ENCODE measurements around the gene DUSP18. TPM values are rescaled to one million over a fixed set of nuclear protein-coding genes. Genes with fewer than 3 reads are reported as not detected.

Gene DUSP18
- total RNA-seq, 1 donor from 2014 or later: 2.7 TPM

DNA sequence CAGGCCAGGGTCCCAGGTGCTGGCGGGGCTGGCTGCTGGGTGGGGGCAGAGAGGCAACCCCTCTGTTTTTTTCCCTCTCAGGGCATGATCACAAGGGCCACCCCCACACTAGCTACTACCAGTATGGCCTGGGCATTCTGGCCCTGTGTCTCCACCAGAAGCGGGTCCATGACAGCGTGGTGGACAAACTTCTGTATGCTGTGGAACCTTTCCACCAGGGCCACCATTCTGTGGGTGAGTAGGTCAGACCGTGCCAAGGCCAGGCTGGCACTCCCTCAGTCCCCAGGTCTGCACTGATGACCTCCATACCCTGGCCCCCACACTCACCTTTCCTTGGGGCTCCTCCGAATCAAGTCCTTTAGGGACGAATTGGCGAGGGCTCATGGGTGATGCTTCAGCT is 53.4 kb downstream of the DUSP18 start:
- H3K4me3 ChIP-seq: no peak overlapping the region
- intact Hi-C loops (cut with micrococcal nuclease): no loop called here
- TF ChIP-seq, protein P1, sequence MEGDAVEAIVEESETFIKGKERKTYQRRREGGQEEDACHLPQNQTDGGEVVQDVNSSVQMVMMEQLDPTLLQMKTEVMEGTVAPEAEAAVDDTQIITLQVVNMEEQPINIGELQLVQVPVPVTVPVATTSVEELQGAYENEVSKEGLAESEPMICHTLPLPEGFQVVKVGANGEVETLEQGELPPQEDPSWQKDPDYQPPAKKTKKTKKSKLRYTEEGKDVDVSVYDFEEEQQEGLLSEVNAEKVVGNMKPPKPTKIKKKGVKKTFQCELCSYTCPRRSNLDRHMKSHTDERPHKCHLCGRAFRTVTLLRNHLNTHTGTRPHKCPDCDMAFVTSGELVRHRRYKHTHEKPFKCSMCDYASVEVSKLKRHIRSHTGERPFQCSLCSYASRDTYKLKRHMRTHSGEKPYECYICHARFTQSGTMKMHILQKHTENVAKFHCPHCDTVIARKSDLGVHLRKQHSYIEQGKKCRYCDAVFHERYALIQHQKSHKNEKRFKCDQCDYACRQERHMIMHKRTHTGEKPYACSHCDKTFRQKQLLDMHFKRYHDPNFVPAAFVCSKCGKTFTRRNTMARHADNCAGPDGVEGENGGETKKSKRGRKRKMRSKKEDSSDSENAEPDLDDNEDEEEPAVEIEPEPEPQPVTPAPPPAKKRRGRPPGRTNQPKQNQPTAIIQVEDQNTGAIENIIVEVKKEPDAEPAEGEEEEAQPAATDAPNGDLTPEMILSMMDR (IDR thresholded peaks at IDR 0.05; ENCODE audit: borderline replicate concordance): no peak
- no peaks in the 10 kb centered on the region for H3K9me3 ChIP-seq (replicated peaks)
- peaks cover 74% of the 10 kb centered on the region for H3K36me3 ChIP-seq
- H3K27me3 ChIP-seq (ENCODE audit: low read depth): no peaks in the 10 kb centered on the region
- no peak for DNase-seq
- H3K27ac ChIP-seq (replicated peaks): no peak overlapping the region
- peaks cover 11% of the 10 kb centered on the region for H3K4me1 ChIP-seq

DNA sequence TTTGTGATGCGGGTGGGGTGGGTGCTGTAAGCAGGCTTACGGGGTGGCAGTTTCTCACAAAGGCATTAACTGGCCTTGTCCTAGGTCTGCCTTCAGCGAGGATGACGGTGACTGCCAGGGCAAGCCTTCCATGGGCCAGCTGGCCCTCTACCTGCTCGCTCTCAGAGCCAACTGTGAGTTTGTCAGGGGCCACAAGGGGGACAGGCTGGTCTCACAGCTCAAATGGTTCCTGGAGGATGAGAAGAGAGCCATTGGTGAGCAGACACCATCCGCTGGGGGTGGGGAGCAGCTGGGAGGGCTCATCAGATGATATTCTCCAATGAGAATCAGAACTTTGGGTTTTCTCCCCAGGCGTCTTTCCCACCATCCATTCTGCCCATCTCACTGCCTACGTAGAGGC is 54.9 kb downstream of the DUSP18 start:
- Histone ChIP-seq H3K9me3 (replicated peaks) (no peaks in the 10 kb centered on the region), H3K4me1 (peaks cover 25% of the 10 kb centered on the region), H3K27ac (replicated peaks) (no peak overlapping the region), H3K27me3 (ENCODE audit: low read depth) (no peaks in the 10 kb centered on the region), H3K36me3 (peaks cover 60% of the 10 kb centered on the region), H3K4me3 (no peak overlapping the region)
- TF ChIP-seq, protein P1 (IDR thresholded peaks at IDR 0.05; ENCODE audit: borderline replicate concordance): no peak
- intact Hi-C loops (cut with micrococcal nuclease): no loop called here
- no peak for DNase-seq

Other genes starting within 250 kb of the DUSP18 start
- gene MTFP1, start 242.1 kb downstream of the DUSP18 start, total RNA-seq: 19.7 TPM
- not detected for gene SEC14L3, start 195.9 kb downstream of the DUSP18 start, total RNA-seq
- gene SEC14L4, start 162.2 kb downstream of the DUSP18 start, total RNA-seq: 0.11 TPM
- not detected for gene SEC14L6, start 121.1 kb downstream of the DUSP18 start, total RNA-seq
- gene GAL3ST1, start 93.2 kb downstream of the DUSP18 start, total RNA-seq: 0.16 TPM
- gene PES1, start 76.0 kb downstream of the DUSP18 start, total RNA-seq: 23.1 TPM
- gene TCN2, start 60.7 kb downstream of the DUSP18 start, total RNA-seq: 14.1 TPM
- 3.8 TPM for gene SLC35E4, start 32.1 kb downstream of the DUSP18 start, total RNA-seq
- gene OSBP2, start 27.0 kb upstream of the DUSP18 start, total RNA-seq: 22.2 TPM

Data from left ventricle myocardium inferior (tissue), 1 donor.